ENCODE results near the gene ZNF512.
"Not testable (repeated sequence)": the region's sequence is repeated elsewhere in the genome, so short reads cannot be mapped to it uniquely, and the experiment has no call there.

- TF ChIP-seq CTCF, POLR2A (IDR thresholded peaks at IDR 0.05): not testable (repeated sequence)
These were observed 43.2 kb upstream of the ZNF512 start for GRCh38 chr2:27539649-27540048.
